HG02678 (cell line): ENCODE measurements around the gene GPC5.

Source experiments
- ATAC-seq: cut with Tn5 transposase; IDR thresholded peaks from one replicate; pipeline ENCODE4 v1.9.1; 2021; ENCODE audit warnings: mild to moderate bottlenecking, moderate library complexity; ENCODE audit not compliant: unreplicated experiment

Gene GPC5

DNA sequence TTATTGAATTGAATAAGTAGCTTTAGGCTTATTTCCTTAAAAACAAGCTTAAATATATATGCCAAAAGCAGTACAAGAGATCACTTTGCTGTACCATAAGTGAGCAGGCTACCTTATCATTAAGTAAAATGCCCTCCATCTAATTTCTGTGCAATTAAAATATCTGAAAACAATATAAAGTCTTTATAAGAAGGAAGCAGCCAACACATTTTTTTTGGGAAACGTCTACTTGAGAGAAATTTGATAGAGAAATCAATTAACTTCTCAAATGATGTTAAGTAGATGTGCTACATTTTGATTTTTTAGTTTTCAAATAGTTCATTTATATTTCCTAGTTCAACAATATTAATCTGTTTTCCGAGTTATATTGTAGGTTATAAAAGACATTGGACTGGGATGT, 52.5 kb downstream of the GPC5 start:
- ATAC-seq = no peak

DNA sequence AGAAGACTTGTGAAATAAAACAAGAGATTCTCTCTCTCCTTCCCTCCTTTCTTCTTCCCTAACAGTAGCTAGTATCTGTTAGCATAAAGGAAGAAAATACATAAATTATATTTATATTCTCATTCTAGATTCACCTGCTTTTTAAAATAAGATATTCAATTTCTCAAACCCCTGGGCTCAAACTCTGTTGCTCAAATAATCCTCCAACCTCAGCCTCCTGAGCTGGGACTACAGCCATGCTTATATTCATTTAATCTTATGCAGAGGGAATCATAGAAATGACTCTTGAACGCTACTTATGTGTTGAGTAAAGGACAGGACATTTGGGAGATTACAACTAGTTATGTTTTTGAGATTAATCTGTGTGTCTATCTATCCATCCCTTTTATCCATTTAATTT, 56.2 kb downstream of the GPC5 start:
- no peak for ATAC-seq

DNA sequence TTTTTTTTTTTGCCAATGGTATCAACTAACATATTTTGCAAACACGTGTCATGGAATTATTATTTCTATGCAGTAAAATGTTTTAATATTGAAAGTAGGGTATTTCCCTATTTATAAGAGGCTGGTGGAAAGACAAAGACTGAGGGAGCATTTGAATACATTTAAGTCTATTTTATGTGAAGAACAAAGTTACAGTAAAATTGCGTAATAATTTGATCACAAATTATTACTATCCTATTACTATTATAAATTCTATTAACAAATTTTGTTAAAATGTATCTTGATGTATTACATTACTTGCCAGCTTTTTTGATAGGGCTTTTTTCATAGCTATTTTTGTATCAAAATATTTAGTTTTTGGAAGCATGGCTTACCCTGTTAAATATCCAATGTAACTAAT, 58.4 kb downstream of the GPC5 start:
- ATAC-seq = no peak

DNA sequence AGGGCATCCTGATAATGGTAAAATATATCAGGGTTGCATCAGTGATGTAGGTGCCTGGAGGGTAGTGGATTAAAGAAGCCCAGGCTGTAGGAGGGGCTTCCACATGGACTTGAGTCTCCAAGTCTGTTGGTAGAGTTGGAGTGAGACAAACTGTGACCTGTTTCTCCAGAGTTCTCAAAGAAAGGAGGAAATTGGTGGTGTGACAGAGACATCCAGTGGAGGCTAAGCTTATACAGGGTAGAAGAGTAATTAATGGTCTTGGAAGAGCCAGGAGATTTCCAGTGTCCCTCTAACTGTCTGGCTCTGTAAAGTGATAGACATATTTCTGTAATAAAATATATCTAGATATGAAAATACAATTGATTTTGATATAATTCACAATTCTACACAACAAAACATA, 61.1 kb downstream of the GPC5 start:
- no peak for ATAC-seq

DNA sequence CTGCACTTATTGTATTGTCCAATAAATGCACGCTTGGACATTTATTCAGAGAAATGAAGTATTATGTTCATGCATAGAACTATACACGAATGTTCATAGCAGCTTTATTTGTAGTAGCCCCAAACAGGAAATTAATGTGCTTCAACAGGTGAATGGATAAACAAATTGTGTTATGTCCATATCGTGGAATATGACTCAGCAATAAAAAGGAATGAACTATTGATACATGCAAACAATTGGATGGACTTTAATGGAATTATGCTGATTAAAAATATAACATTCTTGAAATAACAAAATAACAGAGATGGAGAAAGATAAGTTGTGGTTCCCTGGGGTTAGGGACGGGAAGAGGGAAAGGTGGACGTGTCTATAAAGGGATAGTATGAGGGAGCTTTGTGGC, 65.9 kb downstream of the GPC5 start:
- no peak for ATAC-seq

DNA sequence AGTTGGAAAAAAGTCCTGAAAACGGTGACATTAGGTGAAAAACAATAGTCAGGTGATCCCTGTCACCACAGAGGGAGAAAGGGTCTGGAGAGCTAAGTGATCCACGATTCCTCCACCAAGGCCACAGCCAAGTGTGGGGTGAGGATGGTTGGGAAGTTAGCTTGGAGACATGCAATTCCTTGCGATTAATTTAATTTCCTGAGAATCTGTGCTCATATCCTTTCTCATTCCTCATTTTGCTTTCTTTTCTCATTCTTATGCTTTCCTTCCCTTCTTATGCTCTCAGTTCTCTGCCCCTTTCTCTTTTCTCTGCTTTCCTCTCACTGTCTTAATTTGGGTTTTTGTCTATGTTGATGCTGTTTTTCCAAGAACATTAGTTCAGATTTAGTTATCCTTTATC, 68.8 kb downstream of the GPC5 start:
- ATAC-seq = no peak

DNA sequence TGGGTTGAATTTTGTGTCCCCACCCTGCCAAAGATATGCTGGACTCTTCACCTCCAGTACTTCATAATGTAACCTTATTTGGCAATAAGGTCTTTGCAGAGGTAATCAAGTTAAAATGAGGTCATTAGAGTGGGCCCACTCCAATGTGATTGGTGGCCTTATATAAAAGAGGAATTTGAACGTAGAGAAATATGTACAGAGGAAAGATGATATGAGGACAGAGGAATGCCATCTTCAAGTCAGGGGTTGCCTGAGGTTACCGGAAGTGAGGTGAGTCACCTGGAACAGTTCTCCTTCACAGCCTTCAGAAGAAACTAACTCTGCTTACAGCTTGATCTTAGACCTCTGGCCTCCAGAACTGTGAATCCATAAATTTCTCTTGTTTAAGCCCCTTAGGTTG, 69.9 kb downstream of the GPC5 start:
- ATAC-seq = no peak

DNA sequence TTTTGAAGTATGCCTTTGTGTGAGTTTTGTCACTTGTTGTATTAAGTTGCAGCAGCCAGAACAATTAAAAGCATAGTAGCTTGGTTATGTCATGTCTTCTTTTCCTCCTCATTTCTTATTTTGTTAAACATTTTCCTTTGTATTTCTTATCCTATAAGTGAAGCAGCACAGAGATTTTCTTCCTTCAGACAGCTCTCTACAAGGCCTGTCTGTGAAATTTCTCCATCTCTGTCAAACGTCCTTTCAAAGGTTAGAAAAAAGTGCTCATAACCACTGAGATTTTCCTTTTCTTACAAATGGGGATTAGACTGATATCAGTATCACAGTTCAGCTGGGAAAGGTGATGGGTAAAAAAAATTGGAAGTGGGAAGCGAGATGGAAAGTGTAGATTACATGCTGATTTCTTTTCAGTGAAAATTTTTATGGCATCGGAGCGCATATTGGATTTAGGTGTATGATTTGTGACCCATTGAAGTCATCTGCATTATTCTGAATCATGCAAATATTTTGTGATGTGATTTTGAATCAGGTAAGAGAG, 71.7 kb downstream of the GPC5 start:
- ATAC-seq = no peak

DNA sequence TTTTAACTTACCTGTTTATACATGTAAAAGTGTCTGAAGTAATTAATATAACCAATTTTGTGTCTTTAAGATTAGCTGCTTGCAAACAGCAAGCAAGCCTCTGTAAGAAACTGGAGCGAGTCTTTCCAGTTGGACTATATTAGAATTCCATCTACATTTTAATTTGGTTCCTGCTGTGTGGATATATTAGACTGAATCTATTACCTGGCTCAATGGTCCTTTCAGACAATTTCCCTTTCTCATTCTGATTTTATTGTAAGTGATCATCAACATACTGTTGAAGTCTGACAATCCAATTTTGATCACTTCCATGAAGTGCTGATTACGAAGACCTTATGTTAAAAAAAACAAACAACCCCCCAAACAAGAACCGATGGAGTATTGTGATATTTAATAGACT, 72.3 kb downstream of the GPC5 start:
- no peak for ATAC-seq

DNA sequence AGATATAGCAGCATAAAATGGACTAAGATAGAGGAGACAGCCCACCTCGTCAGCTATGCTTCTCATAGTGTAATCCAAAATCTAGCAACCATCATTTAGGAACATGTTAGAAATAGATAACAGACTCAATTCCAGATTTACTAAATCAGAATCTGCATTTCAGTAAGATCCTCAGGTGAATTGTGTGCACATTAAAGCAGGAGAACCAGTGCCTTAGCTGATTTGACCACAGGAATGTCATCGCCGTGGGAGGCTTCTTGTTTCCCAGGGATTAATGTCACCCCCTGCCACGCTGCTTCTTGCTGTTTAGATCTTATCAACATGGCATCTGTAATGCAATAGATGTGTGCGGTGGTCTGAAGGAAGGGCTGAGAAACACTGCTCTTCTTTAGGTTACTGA, 84.0 kb downstream of the GPC5 start:
- no peak for ATAC-seq

DNA sequence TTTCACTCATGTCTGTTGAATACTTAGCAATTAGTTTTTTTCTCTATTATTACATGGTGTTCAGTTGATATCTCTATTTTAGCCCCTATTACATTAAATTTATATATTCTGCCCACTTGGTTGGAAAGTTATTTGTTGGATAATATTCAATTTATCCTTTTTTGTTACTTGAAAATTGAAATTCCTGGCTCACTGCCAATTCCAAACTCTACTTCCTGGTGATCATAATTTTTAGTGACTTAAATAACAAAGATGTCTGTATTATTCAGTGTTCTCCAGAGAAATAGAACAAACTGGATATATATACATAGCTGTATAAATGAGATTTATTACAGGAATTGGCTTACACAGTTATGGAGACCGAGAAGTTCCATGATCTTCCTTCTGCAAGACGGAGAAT, 93.6 kb downstream of the GPC5 start:
- no peak for ATAC-seq

DNA sequence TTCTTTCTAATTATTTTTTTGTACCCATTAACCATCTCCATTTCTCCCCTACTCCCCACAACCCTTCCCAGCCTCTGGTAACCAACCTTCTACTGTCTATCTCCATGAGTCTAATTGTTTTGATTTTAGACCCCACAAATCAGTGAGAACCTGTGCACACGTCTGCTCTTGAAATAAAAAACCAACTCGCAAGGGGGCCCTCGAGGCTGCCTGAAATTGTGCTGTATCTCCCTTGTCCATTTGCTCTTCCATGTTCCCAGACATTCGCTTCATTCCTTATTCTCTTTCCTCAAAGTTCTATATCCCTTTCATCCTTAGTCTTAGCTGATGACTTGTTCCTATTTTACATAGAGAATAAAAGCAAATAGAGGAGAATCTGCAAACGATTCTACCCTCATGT, 95.0 kb downstream of the GPC5 start:
- ATAC-seq = no peak

DNA sequence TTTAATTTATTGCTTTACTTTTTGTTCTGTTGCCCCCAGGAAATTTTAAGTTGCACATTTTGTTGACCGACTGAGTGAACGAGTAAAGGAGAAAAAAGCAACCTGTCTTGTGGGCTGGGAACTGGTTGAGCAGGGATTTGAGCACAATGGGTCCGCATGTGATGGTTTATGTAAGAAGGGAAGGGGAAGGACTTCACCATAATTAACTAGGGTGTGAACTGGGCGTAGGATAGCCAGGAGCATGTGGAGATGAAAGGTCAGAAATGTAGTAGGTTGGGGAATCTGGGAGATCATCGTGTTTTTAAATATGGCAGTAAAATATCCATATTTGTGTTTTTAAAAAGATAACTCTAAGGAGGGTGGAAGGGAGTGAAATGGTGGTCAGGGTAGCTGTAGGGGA, 99.9 kb downstream of the GPC5 start:
- ATAC-seq = no peak

DNA sequence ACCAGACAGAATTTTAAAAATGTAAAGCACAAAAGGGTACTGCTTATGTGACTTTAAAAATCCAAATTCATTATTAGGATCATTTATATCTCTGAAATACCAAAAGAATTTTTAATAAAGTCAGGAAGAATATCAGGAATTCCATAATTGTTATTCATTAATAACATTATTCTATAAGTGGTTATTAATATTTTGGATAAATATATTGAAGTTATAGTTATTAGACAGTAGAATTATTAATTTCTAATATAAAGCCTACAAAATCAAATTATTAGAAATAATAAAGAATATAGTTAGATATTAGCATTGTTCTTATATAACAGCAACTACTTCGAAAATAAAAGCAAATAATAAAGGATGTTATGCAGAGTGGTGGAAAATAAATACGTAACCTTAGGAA, 105.8 kb downstream of the GPC5 start:
- ATAC-seq = no peak

DNA sequence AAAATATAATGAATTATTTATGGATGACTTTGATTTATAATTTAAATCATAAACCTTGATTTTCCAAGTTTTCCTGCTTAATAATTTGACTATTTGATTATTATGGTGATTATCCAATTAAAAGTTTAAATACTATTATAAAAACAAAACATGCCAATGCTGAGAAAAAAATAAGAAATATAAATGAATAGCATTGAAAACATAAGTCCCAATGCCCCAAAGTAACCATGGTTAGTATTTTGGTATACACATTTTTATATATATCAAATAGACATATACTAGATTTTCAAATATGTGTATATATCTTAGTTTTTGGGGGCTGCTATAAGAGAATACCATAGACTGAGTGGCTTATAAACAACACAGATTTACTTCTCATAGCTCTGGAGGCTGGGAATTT, 108.3 kb downstream of the GPC5 start:
- no peak for ATAC-seq

DNA sequence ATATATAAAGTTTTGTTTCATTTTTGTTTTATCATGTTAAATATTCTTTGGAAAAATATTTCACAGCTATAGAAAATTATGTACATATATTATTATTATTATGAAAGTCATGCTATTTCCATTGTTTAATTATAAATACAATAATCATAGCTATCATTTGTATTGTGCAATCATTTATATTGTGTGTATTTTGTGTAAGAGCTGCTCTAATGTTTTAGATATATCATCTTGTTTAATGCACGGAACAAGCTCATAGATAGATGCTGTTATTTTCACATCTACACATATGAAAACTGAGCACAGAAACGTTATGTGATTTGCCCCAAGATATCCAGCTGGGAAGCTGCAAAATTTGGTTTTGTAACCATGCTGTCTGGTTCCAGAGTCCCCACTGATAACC, 111.6 kb downstream of the GPC5 start:
- no peak for ATAC-seq

DNA sequence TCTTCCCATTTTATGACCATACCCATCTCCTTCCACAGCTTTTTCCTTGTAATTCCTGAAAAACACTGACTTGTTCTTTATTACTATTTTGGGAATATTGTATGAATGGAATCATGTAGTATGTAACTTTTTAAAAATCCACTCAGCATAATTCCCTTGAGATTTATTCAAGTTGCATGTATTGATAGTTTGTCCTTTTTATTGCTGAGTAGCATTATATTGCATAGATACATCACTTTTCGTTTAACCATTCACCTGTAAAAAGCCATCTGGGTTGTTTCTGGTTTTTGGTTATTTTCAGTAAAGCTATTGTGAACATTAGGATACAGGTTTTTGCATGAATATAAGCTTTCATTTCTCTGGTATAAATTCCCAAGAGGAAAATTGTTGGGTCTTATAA, 115.4 kb downstream of the GPC5 start:
- no peak for ATAC-seq

DNA sequence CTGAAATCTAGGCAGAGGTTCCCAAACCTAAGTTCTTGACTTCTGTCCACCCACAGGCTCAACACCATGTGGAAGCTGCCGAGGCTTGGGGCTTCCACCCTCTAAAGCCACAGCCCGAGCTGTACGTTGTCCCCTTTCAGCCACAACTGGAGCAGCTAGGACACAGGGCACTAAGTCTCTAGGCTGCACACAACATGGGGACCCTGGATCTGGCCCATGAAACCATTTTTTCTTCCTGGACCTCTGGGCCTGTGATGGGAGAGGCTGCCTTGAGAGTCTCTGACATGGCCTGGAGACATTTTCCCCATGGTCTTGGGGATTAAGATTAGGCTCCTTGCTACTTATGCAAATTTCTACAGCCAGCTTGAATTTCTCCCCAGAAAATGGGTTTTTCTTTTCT, 118.4 kb downstream of the GPC5 start:
- no peak for ATAC-seq

DNA sequence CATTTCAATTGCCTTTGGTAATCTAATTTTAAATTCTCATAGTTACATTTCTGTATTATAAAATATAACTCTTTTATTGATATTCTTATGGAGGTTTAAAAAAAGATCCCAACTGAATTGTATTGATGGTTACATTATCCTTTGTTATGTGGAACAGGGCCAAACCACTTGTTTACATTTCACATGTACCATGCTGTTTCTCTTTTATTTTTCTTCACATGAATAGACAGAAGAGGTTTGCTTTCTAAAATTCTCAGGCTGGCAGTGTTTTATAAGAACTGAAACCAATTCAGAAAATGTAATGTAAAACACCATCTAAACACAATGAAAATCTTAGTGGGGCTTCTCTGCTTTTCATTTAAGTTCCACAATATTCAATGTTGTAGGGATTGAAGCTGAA, 122.5 kb downstream of the GPC5 start:
- no peak for ATAC-seq

DNA sequence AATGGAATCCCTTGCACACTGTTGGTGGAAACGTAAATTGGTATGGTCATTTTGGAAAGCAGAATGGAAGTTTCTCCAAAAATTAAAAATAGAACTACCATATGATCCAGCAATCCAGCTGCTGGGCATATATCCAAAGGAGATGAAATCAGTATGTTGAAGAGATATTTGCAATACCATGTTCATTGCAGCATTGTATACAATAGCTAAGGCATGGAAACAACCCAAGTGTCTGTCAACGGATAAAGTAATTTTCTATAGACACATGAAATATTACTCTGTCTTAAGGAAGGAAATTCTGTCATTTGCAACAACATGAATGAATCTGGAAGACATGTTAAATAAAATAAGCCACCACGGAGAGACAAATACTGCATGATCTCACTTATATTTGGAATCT, 124.7 kb downstream of the GPC5 start:
- ATAC-seq = no peak

DNA sequence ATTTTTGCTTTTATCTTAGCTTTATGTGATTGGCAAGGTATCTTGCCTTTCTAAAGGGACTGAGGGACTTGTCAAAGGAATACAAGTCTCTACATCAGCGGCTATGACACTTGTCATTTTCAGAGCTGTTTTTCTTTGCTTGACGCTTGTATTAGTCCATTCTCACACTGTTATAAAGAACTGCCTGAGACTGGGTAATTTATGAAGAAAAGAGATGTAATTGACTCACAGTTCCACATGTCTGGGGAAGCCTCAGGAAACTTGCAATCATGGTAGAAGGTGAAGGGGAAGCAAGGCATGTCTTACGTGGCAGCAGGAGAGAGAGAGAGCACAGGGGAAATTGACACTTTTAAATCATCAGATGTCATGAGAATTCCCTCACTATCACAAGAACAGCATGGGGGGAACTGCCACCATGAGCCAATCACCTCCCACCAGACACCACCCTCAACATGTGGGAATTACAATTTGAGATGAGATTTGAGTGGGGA, 128.2 kb downstream of the GPC5 start:
- ATAC-seq = no peak

DNA sequence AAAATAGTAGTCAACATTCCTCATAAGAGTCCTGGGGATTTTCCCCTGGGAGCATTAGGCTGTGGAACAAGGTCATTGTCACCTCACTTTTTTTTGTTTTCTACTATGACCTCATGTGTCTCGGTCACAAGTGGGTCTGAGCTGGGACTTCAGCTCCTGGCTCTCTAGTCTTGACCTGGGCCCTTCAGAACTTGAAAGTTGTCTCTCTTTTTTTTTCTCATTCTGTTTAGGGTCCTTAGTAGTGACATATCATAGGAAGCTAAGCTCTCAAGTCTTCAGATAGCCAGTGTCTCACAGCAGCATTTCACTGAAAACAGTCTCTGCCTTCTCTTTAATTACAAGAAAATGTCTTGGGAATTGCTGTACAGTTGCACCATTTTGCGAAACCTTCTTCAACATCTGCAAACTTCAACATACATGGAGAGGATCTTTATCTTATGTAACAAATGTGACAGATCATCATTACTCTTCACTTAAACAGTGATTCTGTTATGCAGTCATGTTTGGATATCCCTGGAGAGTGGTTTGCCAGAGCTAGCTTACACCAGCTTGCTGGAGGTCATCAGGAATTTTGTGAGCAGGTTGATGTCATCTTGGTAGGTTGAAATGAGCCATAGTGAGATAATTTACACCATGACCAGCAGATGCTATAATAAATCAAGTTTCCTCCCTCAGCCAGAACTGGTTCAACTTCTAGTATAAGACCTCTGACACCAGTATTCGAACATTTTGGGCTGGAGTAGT, 131.5 kb downstream of the GPC5 start:
- no peak for ATAC-seq

DNA sequence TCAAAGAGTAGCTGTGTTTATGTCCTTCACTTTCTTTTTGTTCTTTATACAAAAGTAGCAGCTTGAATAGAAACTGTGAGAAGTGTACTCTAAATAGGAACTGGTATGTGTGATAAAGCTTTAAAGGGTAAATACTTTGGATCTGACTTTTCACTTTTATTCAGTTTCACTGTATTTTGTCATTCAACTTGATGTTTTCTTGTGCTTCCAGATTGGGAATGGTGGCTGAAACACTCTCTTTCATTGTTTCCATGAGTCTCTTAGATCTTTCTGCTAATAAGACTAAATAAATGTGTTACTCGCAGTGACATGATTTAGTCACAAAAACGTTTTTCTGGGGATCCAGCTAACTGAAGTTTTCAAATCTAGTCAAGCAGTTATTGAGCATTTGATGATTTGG, 133.2 kb downstream of the GPC5 start:
- ATAC-seq = no peak
